ENCODE results near the gene RAB40B. TPM values are rescaled to one million over a fixed set of nuclear protein-coding genes. Genes with fewer than 3 reads are reported as not detected.
A peak's percentile ranks its signal among the peaks of the same experiment; 100 is the strongest.

Gene RAB40B
- total and polyA plus RNA-seq, 8 donors, result 6.8 to 25.7 (median 19.5) TPM

- no peak for TF ChIP-seq CTCF (IDR thresholded peaks at IDR 0.05)
- DNase-seq (peak in 1 of 4 donors; percentile 55), ATAC-seq (no peak)
- intact Hi-C loops (cut with DNase I), result no loop called here
- Histone ChIP-seq H3K27ac (peak overlapping the region in 1 of 2 donors; percentile 37), H3K4me3 (no peak overlapping the region), H3K27me3 (no peaks in the 10 kb centered on the region), H3K36me3 (peaks cover 0 to 88% of the 10 kb centered on the region in 2 donors), H3K9me3 (no peaks in the 10 kb centered on the region), H3K4me1 (peaks cover 0 to 13% of the 10 kb centered on the region in 2 donors)
Measured at GRCh38 chr17:82627405-82627804, 71.1 kb downstream of the RAB40B start.

- Histone ChIP-seq H3K4me1 (peaks cover 0 to 13% of the 10 kb centered on the region in 2 donors), H3K4me3 (no peak overlapping the region), H3K27ac (no peak overlapping the region), H3K27me3 (no peaks in the 10 kb centered on the region), H3K36me3 (peaks cover 0 to 98% of the 10 kb centered on the region in 2 donors), H3K9me3 (no peaks in the 10 kb centered on the region)
- TF ChIP-seq CTCF (IDR thresholded peaks at IDR 0.05), result no peak
- intact Hi-C loops (cut with DNase I), result no loop called here
- ATAC-seq (no peak), DNase-seq (peak in 1 of 4 donors; percentile 2)
Measured at GRCh38 chr17:82623707-82624106, 74.8 kb downstream of the RAB40B start.

GRCh38 chr17:82619641-82620040 lies 78.9 kb downstream of the RAB40B start:
- no peak overlapping the region for H3K27ac ChIP-seq
- no peaks in the 10 kb centered on the region for H3K4me1 ChIP-seq
- TF ChIP-seq CTCF (IDR thresholded peaks at IDR 0.05), result no peak
- no peaks in the 10 kb centered on the region for H3K9me3 ChIP-seq
- peaks cover 0 to 98% of the 10 kb centered on the region in 2 donors for H3K36me3 ChIP-seq
- no peak overlapping the region for H3K4me3 ChIP-seq
- ATAC-seq (no peak), DNase-seq (peak in 1 of 4 donors; percentile 24)
- no peaks in the 10 kb centered on the region for H3K27me3 ChIP-seq
- intact Hi-C loops (cut with DNase I), result no loop called here

- peak in 1 of 4 donors; percentile 31 for DNase-seq
- no peak for ATAC-seq
- TF ChIP-seq CTCF (IDR thresholded peaks at IDR 0.05), result no peak
- Histone ChIP-seq H3K4me1 (no peaks in the 10 kb centered on the region), H3K36me3 (peaks cover 0 to 98% of the 10 kb centered on the region in 2 donors), H3K27ac (no peak overlapping the region), H3K4me3 (no peak overlapping the region), H3K27me3 (no peaks in the 10 kb centered on the region), H3K9me3 (no peaks in the 10 kb centered on the region)
- intact Hi-C loops (cut with DNase I), result no loop called here
Measured at GRCh38 chr17:82619211-82619610, 79.3 kb downstream of the RAB40B start.

GRCh38 chr17:82616021-82616711 lies 82.3 kb downstream of the RAB40B start:
- peaks cover 0 to 82% of the 10 kb centered on the region in 2 donors for H3K36me3 ChIP-seq
- DNase-seq, result peak in 1 of 4 donors; percentile 49
- intact Hi-C loops (cut with DNase I), result no loop called here

More at GRCh38 chr17:82616021-82616711, 82.3 kb downstream of the RAB40B start:
- no peaks in the 10 kb centered on the region for H3K9me3 ChIP-seq
- H3K27ac ChIP-seq, result no peak overlapping the region
- no peak for TF ChIP-seq CTCF (IDR thresholded peaks at IDR 0.05)
- H3K27me3 ChIP-seq, result no peaks in the 10 kb centered on the region
- H3K4me3 ChIP-seq, result no peak overlapping the region
- ATAC-seq, result no peak
- no peaks in the 10 kb centered on the region for H3K4me1 ChIP-seq
